HCT116 (cell line): ENCODE results near the gene FXYD2.

ENCODE experiments used
- ATF3 ChIP-seq: IDR thresholded peaks from 2 replicates; pipeline ENCODE4 v1.6.1; 2012
- CTCF ChIP-seq, 3 experiments: fragments of 200-600 bp in 1 of 3; sonication (generic) in 1 of 3; IDR thresholded peaks in 2 of 3; conservative IDR thresholded peaks in 1 of 3; 2 replicates each; pipeline ENCODE4 v1.5.1; 2012 to 2017; ENCODE audit warnings: low read depth in 2 of 3, low read length in 2 of 3, antibody characterized with exemption in 1 of 3, borderline replicate concordance in 1 of 3, control low read depth in 1 of 3, mild to moderate bottlenecking in 1 of 3, mixed read lengths in 1 of 3, mixed run types in 1 of 3, moderate library complexity in 1 of 3; ENCODE audit not compliant: insufficient read depth in 1 of 3
- EGR1 ChIP-seq: IDR thresholded peaks from 2 replicates; pipeline ENCODE4 v1.6.1; 2012; ENCODE audit warnings: low read depth
- EZH2 ChIP-seq: fragments of 200-600 bp; sonication (generic); IDR thresholded peaks from 2 replicates; pipeline ENCODE4 v1.6.1; 2017; ENCODE audit warnings: antibody characterized with exemption, mixed run types
- EZH2phosphoT487 ChIP-seq: fragments of 200-600 bp; IDR thresholded peaks from 2 replicates; pipeline ENCODE4 v1.6.1; 2018; ENCODE audit warnings: antibody characterized with exemption, borderline replicate concordance
- FOSL1 ChIP-seq: IDR thresholded peaks from 2 replicates; pipeline ENCODE4 v1.6.1; 2012; ENCODE audit warnings: low read depth
- JUND ChIP-seq: IDR thresholded peaks from 2 replicates; pipeline ENCODE4 v1.6.1; 2012
- POLR2A ChIP-seq: IDR thresholded peaks from 2 replicates; pipeline ENCODE4 v1.7.0; 2011; ENCODE audit warnings: borderline replicate concordance; ENCODE audit not compliant: insufficient read depth, insufficient read length; ENCODE audit errors: extremely low read depth
- RAD21 ChIP-seq: IDR thresholded peaks from 2 replicates; pipeline ENCODE4 v1.6.1; 2012; ENCODE audit warnings: low read depth, mild to moderate bottlenecking
- SIN3A ChIP-seq: IDR thresholded peaks from 2 replicates; pipeline ENCODE4 v1.6.1; 2012; ENCODE audit warnings: low read depth
- SP1 ChIP-seq: IDR thresholded peaks from 2 replicates; pipeline ENCODE4 v1.6.1; 2012; ENCODE audit warnings: low read depth
- ZBTB33 ChIP-seq: IDR thresholded peaks from 2 replicates; pipeline ENCODE4 v1.6.1; 2011; ENCODE audit warnings: mild to moderate bottlenecking, low read length, moderate library complexity; ENCODE audit not compliant: insufficient replicate concordance; ENCODE audit errors: extremely low read depth
- ZNF274 ChIP-seq: fragments of 200-500 bp; sonication (Bioruptor generic); IDR thresholded peaks from 2 replicates; pipeline ENCODE4 v1.6.1; 2014; ENCODE audit warnings: mild to moderate bottlenecking, low read depth, low read length, inconsistent platforms

- TF ChIP-seq CTCF (IDR thresholded peaks at IDR 0.05 in 2 of 3, conservative IDR thresholded peaks at IDR 0.05 in 1 of 3; ENCODE audit: borderline replicate concordance in 1 of 3, insufficient read depth in 1 of 3, low read depth in 2 of 3, low read length in 2 of 3) (no peak), RAD21 (no peak), ZBTB33 (no peak), FOSL1 (no peak), POLR2A (no peak), EGR1 (no peak), SP1 (no peak), ATF3 (no peak), JUND (no peak), EZH2phosphoT487 (no peak), EZH2 (no peak), SIN3A (no peak), ZNF274 (no peak)
Measured at GRCh38 chr11:117796872-117797529, 27.5 kb downstream of the FXYD2 start, which contains the start of gene DSCAML1.
